ENCODE measurements around the gene TMEM231. TPM values are rescaled to one million over a fixed set of nuclear protein-coding genes. Genes with fewer than 3 reads are reported as not detected.
"Not testable (repeated sequence)": the region's sequence is repeated elsewhere in the genome, so short reads cannot be mapped to it uniquely, and the experiment has no call there.

TMEM231 gene, protein sequence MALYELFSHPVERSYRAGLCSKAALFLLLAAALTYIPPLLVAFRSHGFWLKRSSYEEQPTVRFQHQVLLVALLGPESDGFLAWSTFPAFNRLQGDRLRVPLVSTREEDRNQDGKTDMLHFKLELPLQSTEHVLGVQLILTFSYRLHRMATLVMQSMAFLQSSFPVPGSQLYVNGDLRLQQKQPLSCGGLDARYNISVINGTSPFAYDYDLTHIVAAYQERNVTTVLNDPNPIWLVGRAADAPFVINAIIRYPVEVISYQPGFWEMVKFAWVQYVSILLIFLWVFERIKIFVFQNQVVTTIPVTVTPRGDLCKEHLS
- 4.5 and 4.7 TPM in 2 replicates for total RNA-seq

DNA sequence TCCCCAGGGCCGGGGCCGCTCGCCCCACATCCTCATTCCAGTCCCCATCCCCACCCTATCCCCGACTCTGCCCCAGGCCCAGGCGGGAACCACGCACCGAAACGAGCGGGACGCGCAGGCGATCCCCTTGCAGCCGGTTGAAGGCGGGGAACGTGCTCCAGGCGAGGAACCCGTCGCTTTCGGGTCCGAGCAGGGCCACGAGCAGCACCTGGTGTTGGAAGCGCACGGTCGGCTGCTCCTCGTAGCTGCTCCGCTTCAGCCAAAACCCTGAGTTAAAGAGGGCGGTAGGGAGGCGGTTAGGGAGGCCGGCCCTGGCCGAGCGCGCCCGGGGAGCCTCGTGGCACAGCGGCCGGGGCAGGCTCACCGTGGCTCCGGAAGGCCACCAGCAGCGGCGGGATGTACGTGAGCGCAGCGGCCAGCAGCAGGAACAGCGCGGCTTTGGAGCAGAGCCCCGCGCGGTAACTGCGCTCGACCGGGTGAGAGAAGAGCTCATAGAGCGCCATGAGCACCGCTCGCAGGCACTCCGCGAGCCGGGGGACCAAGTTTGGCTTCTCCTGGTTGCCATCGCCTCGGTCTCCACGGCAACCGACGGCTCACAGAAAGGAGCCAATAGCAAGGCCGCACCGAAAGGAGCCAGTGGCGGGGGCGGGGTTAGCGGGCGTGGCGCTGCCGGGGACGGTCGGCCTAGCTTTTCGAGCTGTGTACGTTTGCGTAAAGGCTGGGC lies at the start of gene TMEM231:
Gene TMEM231 (minus strand): TSS at position 546 of the 724 bp plus-strand sequence. CDS start 43 bp downstream, at position 503.
- intact Hi-C loops (cut with micrococcal nuclease): loop anchor here (1.0 to 10.0 kb wide), 7 partner anchors 10 to 851 kb away; partner anchors contain the start of genes ADAT1, CFDP1, GABARAPL2 and KARS1
- peaks cover 7% of the 10 kb centered on the region for H3K27me3 Mint-ChIP-seq (ENCODE audit: insufficient read depth)
- no peaks in the 10 kb centered on the region for H3K36me3 Mint-ChIP-seq (ENCODE audit: low read depth)
- peak within 1 kb of the TSS; percentile 92 for H3K4me3 Mint-ChIP-seq
- peaks cover 11% of the 10 kb centered on the region for H3K4me1 Mint-ChIP-seq (ENCODE audit: low read depth)
- peak; percentile 95 for DNase-seq (ENCODE audit: low spot score)
- no peaks in the 10 kb centered on the region for H3K9me3 Mint-ChIP-seq
- H3K27ac Mint-ChIP-seq: peak within 1 kb of the TSS; percentile 89

GRCh38 chr16:75603241-75603640 lies 47.2 kb upstream of the TMEM231 start:
- Mint-ChIP-seq H3K4me1 (ENCODE audit: low read depth) (no peaks in the 10 kb centered on the region), H3K9me3 (peaks cover 10% of the 10 kb centered on the region), H3K27ac (no peak overlapping the region), H3K27me3 (ENCODE audit: insufficient read depth) (no peaks in the 10 kb centered on the region), H3K36me3 (ENCODE audit: low read depth) (peaks cover 44% of the 10 kb centered on the region), H3K4me3 (no peak overlapping the region)
- intact Hi-C loops (cut with micrococcal nuclease): no loop called here
- no peak for DNase-seq (ENCODE audit: low spot score)

- Mint-ChIP-seq H3K9me3 (peaks cover 16% of the 10 kb centered on the region), H3K27me3 (ENCODE audit: insufficient read depth) (no peaks in the 10 kb centered on the region), H3K4me1 (ENCODE audit: low read depth) (peaks cover 7% of the 10 kb centered on the region), H3K27ac (no peak overlapping the region), H3K4me3 (no peak overlapping the region), H3K36me3 (ENCODE audit: low read depth) (peaks cover 52% of the 10 kb centered on the region)
- intact Hi-C loops (cut with micrococcal nuclease): no loop called here
- no peak for DNase-seq (ENCODE audit: low spot score)
Observed at GRCh38 chr16:75599452-75600277, 43.6 kb upstream of the TMEM231 start.

- Mint-ChIP-seq H3K27ac (peak overlapping the region; percentile 45), H3K36me3 (ENCODE audit: low read depth) (peaks cover 20% of the 10 kb centered on the region), H3K4me1 (ENCODE audit: low read depth) (peaks cover 22% of the 10 kb centered on the region), H3K4me3 (no peak overlapping the region), H3K9me3 (peaks cover 5% of the 10 kb centered on the region), H3K27me3 (ENCODE audit: insufficient read depth) (no peaks in the 10 kb centered on the region)
- DNase-seq (ENCODE audit: low spot score): no peak
- intact Hi-C loops (cut with micrococcal nuclease): no loop called here
Observed at GRCh38 chr16:75593825-75594820, 38.1 kb upstream of the TMEM231 start.

GRCh38 chr16:75593308-75593707 lies 37.3 kb upstream of the TMEM231 start:
- H3K27ac Mint-ChIP-seq: no peak overlapping the region
- H3K4me1 Mint-ChIP-seq (ENCODE audit: low read depth): peaks cover 22% of the 10 kb centered on the region
- peaks cover 21% of the 10 kb centered on the region for H3K36me3 Mint-ChIP-seq (ENCODE audit: low read depth)
- H3K9me3 Mint-ChIP-seq: peaks cover 5% of the 10 kb centered on the region
- no peaks in the 10 kb centered on the region for H3K27me3 Mint-ChIP-seq (ENCODE audit: insufficient read depth)
- intact Hi-C loops (cut with micrococcal nuclease): no loop called here
- DNase-seq (ENCODE audit: low spot score): no peak
- H3K4me3 Mint-ChIP-seq: no peak overlapping the region

- Mint-ChIP-seq H3K36me3 (ENCODE audit: low read depth) (peaks cover 11% of the 10 kb centered on the region), H3K4me1 (ENCODE audit: low read depth) (peaks cover 22% of the 10 kb centered on the region)
- H3K27ac Mint-ChIP-seq; intact Hi-C loops (cut with micrococcal nuclease); H3K27me3 Mint-ChIP-seq (ENCODE audit: insufficient read depth); H3K4me3 Mint-ChIP-seq; H3K9me3 Mint-ChIP-seq; DNase-seq (ENCODE audit: low spot score): not testable (repeated sequence)
Observed at GRCh38 chr16:75591927-75592326, 35.9 kb upstream of the TMEM231 start.

- intact Hi-C loops (cut with micrococcal nuclease): no loop called here
- DNase-seq (ENCODE audit: low spot score): no peak
- H3K27me3 Mint-ChIP-seq (ENCODE audit: insufficient read depth): no peaks in the 10 kb centered on the region
- no peak overlapping the region for H3K4me3 Mint-ChIP-seq
- H3K4me1 Mint-ChIP-seq (ENCODE audit: low read depth): peaks cover 22% of the 10 kb centered on the region
- H3K36me3 Mint-ChIP-seq (ENCODE audit: low read depth): peaks cover 9% of the 10 kb centered on the region
- H3K27ac Mint-ChIP-seq: no peak overlapping the region
- H3K9me3 Mint-ChIP-seq: no peaks in the 10 kb centered on the region
Observed at GRCh38 chr16:75590920-75591843, 35.1 kb upstream of the TMEM231 start.

DNA sequence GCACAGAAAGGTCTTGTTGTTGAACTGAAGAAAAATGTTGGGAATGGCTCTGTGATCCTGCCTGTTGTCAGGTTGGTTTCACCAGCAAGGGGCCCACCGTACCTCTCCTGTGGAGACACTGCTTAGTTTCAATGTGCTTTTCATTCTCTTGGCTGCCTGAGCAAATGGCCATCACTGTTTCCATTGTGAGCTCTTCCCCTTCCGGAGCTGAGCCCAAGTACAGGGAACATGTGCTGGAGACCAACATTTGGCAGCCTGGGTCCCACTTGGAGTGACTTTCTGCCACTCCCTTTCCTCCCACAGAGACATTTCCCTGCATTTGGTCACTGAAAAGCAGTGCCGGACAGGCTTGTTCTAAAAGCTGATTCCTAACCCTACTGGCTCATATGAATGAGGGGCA lies 33.3 kb upstream of the TMEM231 start:
- Mint-ChIP-seq H3K4me1 (ENCODE audit: low read depth) (peaks cover 14% of the 10 kb centered on the region), H3K9me3 (no peaks in the 10 kb centered on the region), H3K27ac (no peak overlapping the region), H3K36me3 (ENCODE audit: low read depth) (peaks cover 3% of the 10 kb centered on the region), H3K27me3 (ENCODE audit: insufficient read depth) (no peaks in the 10 kb centered on the region), H3K4me3 (no peak overlapping the region)
- DNase-seq (ENCODE audit: low spot score): no peak
- intact Hi-C loops (cut with micrococcal nuclease): no loop called here

DNA sequence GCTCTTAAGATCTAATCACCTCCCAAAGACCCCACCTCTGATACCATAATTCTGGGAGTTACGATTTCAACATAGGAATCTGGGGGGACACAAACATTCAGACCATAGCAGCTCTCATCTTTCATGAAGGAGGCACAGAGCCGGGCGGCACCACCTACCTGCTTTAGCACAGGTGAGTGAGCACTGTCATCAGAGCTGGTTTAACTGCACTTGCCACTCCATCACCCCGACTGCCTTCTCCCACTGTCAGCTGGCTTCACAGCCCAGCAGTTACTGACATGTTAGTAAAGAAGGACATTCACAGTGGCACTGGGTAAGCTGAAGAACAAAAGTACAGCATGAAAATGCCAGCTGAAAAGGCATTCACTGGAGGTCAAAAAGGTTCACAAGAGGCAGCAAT lies 32.7 kb upstream of the TMEM231 start:
- intact Hi-C loops (cut with micrococcal nuclease): no loop called here

GRCh38 chr16:75584108-75584507 lies 28.1 kb upstream of the TMEM231 start:
- Mint-ChIP-seq H3K9me3 (no peaks in the 10 kb centered on the region), H3K4me3 (no peak overlapping the region), H3K27ac (no peak overlapping the region)

More for the DNA sequence above, 32.7 kb upstream of the TMEM231 start:
- peaks cover 9% of the 10 kb centered on the region for H3K4me1 Mint-ChIP-seq (ENCODE audit: low read depth)
- H3K27me3 Mint-ChIP-seq (ENCODE audit: insufficient read depth): no peaks in the 10 kb centered on the region
- H3K4me3 Mint-ChIP-seq: no peak overlapping the region
- H3K9me3 Mint-ChIP-seq: no peaks in the 10 kb centered on the region
- DNase-seq (ENCODE audit: low spot score): no peak
- no peak overlapping the region for H3K27ac Mint-ChIP-seq
- peaks cover 2% of the 10 kb centered on the region for H3K36me3 Mint-ChIP-seq (ENCODE audit: low read depth)

DNA sequence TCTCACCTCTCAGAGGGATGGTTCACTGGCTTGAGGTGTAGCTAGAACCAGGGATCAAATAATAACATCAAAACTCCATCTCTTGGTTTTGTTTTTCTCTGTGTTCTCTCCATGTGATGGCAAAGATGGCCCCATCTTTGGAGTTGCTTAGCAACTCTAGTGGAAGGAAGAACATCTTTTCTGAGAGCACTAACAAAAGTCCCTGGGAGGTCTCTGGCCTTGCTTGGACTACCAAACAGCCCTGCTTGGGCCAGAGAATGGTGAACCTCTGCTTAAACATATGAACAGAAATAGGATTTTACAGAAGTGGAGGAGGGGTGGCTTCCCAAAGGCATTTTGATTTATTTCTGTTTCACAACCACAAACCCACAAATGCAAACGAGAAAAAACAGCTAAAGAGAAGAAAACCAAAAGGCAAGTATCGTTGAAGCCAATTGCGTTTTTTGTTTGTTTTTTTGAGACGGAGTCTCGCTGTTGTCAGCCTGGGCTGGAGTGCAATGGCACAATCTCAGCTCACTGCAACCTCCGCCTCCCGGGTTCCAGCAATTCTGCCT lies 23.3 kb upstream of the TMEM231 start:
- no peaks in the 10 kb centered on the region for H3K9me3 Mint-ChIP-seq
- peaks cover 18% of the 10 kb centered on the region for H3K4me1 Mint-ChIP-seq (ENCODE audit: low read depth)
- H3K27ac Mint-ChIP-seq: no peak overlapping the region
- H3K36me3 Mint-ChIP-seq (ENCODE audit: low read depth): peaks cover 25% of the 10 kb centered on the region
- H3K27me3 Mint-ChIP-seq (ENCODE audit: insufficient read depth): no peaks in the 10 kb centered on the region
- intact Hi-C loops (cut with micrococcal nuclease): no loop called here
- no peak overlapping the region for H3K4me3 Mint-ChIP-seq
- DNase-seq (ENCODE audit: low spot score): no peak

More at GRCh38 chr16:75584108-75584507, 28.1 kb upstream of the TMEM231 start:
- intact Hi-C loops (cut with micrococcal nuclease): no loop called here
- H3K4me1 Mint-ChIP-seq (ENCODE audit: low read depth): peaks cover 7% of the 10 kb centered on the region
- H3K27me3 Mint-ChIP-seq (ENCODE audit: insufficient read depth): no peaks in the 10 kb centered on the region
- no peak for DNase-seq (ENCODE audit: low spot score)
- H3K36me3 Mint-ChIP-seq (ENCODE audit: low read depth): peaks cover 10% of the 10 kb centered on the region
